HG03575 (cell line): ENCODE measurements around the gene GPR180.

Experiments used
- ATAC-seq: cut with Tn5 transposase; IDR thresholded peaks from one replicate; pipeline ENCODE4 v1.9.1; 2021; ENCODE audit not compliant: unreplicated experiment, insufficient number of reproducible peaks, low FRiP score; ENCODE audit errors: extremely low read depth

GPR180 gene

GRCh38 chr13:94595001-94595949 lies 6.4 kb upstream of the GPR180 start:
- no peak for ATAC-seq

DNA sequence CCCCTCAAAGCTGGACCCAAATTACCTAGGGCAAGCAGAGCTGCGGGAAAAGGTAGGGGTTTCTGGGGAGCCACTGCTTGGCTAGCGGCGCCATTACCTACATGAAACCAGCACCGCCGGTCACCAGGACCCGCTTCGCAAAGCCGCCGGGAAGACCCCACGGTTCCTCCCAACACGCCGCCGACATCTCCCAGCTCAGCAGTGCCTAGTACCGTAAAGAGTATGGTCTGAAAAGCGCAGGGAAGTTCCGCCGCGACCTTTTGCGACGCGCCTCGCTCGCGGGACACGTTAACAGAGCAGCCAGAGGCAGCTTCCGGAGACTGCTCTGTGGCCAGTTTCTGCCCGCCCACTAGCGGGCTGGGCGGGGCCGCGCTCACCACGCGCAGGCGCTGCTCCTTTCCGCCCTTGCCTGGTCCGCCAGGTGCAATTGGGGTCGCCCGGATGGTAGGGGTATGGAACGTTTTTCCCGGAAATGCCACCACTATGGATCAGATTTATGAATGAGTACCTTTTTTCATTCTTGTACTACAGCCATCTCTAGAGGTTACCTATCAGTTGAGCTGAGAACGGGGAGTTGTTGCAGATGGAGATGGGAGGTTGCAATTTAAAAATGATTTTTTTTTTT lies 5.6 kb upstream of the GPR180 start, which contains the start of gene TGDS:
Gene TGDS (minus strand): TSS at position 203 of the 625 bp plus-strand sequence. CDS start 16 bp downstream, at position 187.
- peak; percentile 89 for ATAC-seq

DNA sequence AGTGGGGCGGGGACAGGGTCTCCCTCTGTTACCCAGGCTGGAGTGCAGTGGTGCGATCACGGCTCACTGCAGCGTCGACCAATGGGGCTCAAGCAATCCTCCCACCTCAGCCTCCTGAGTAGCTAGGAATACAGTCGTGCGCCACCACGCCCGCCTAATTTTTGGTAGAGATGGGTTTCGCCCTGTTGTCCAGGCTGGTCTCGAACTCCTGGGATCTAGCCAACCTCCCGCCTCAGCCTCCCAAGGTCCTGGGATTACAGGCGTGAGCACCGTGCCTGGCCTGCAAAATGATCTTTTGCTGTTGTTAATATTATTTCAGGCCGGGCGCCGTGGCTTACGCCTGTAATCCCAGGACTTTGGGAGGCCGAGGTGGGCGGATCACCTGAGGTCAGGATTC lies 5.1 kb upstream of the GPR180 start:
- ATAC-seq = no peak

GRCh38 chr13:94598281-94598680 lies 3.4 kb upstream of the GPR180 start:
- no peak for ATAC-seq

GRCh38 chr13:94599877-94600276 lies 1.8 kb upstream of the GPR180 start:
- ATAC-seq = no peak

DNA sequence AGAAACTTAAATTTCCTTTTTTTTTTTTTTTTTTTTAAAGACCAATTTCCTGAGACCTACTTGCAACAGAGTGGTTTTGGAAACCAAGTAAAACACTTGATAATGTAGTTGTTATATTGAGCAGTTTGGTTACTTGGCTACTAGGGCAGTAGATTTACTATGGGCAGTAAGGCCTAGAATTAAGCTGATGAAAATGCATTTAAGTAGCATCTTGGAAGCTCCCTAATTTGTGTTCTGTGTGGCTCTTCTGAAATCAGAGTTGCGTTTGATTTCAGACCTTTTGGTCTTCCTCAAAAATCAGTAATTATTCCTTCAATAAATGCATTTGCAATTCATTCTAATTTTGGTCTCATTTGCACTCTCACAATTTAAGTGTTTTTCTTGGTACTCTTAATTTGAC lies 810 bp downstream of the GPR180 start:
- no peak for ATAC-seq

DNA sequence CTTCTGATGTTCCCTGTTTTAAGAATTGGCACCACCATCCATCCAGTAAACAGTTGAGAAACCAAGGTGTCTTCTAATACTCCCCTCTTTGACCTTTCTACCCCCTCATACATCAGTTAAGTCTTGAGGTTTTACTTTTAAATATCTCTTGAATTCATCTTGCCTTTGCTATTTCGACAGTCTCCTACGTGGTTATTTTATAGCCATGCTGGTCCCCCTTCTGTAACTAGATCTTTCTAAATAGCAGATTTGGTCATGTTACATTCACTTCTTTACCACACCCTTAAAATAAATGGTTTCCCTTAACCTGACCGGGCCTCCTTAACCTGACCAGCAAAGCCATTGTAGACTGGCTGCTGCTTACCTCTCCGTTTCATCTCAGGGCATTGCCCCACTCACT lies 5.4 kb downstream of the GPR180 start:
- no peak for ATAC-seq

- no peak for ATAC-seq
These were observed 6.3 kb downstream of the GPR180 start for GRCh38 chr13:94607939-94608338.

- no peak for ATAC-seq
These were observed 6.9 kb downstream of the GPR180 start for GRCh38 chr13:94608586-94608985.

GRCh38 chr13:94609196-94609595 lies 7.5 kb downstream of the GPR180 start:
- no peak for ATAC-seq

DNA sequence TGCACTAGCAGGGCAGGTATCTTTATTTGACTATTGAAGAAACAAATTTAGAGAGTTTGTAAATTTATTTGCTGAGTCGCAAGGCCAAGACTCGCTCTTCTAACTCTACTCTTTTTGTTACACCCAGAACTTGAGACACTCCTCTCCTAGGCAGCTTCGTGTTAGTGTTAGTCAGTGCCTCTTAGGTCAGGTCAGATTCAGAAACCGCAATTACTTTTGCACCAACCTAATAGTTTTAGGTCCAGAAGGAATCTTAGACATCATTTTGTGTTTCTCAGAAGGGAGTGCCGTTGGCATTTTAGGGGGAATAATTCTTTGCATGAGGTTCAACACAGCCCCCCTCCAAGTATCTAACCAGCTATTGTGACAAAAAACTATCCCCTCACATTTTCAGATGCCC lies 8.8 kb downstream of the GPR180 start:
- ATAC-seq = no peak

DNA sequence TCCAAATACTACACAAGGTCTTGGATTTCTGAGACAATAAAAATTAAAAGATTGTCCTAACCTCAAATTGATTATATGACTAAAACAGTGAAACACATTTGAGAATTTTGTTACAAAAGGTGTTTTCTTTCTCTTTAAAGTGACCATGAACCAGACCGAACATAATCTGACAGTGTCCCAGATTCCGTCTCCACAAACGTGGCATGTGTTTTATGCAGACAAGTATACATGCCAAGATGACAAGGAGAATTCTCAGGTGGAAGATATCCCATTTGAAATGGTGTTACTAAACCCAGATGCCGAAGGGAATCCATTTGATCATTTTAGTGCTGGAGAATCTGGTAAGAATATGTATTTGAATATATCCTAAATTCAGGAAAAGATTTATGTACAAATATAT lies 10.4 kb downstream of the GPR180 start:
- ATAC-seq = no peak

- no peak for ATAC-seq
These were observed 11.4 kb downstream of the GPR180 start for GRCh38 chr13:94613051-94613450.

GRCh38 chr13:94617389-94618000 lies 15.8 kb downstream of the GPR180 start:
- ATAC-seq = no peak

GRCh38 chr13:94620286-94620896 lies 18.7 kb downstream of the GPR180 start:
- no peak for ATAC-seq

DNA sequence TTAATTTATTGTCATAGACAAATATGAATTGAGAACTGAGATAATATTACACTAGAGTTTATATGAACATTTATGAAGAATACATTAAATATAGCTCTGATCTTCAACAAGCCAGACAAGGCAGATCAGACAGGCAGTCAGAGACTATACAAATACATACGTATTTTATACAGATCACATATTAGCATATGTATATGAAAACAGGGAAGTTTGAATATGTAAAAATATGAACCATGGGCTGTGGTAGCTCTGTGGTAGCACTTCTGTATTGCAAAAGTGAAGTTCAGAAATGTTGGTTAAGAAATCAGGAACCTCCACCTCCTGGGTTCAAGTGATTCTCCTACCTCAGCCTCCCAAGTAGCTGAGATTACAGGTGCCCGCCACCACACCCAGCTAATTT lies 20.7 kb downstream of the GPR180 start:
- ATAC-seq = no peak

DNA sequence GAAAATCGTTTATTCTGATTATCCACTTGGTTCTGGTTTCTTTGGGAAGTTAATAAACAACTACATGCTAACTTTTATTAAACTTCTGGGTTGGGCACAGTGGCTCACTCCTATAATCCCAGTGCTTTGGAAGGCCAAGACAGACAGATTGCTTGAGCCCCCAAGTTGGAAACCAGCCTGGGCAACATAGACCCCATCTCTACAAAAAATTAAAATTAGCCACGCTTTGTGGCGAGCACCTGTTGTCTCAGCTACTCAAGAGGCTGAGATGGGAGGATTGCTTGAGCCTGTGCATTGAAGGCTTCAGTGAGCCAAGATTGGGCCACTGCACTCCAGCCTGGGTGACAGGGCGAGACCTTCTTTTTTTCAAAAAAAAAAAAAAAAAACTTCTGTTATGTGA lies 21.7 kb downstream of the GPR180 start:
- no peak for ATAC-seq

DNA sequence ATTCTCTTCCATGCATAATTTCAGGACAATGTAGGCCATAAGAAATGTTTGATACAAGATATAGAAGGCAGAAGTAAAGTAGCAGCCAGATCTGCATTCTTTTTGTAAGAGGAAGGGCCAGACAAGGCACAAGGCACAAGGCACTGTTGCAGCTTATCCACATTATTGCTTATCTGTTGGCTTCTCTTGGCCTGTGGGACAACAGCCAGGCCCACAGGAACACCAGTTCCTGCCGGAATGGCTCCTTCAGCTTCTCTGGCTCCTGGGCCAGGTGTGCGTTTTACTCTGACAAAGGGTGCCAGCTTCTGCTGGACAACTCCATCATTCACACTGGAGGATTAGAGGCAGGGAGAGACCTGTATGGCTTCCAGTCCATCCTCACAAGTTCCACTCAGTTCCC lies 29.2 kb downstream of the GPR180 start:
- no peak for ATAC-seq

- no peak for ATAC-seq
These were observed 30.7 kb downstream of the GPR180 start for GRCh38 chr13:94632226-94632980.
